Fibroblast of skin of right biceps (primary cell): Measurements from ENCODE around the gene NR5A2.
A peak's percentile ranks its signal among the peaks of the same experiment; 100 is the strongest.

Source experiments
- DNase-seq: peaks from one replicate; pipeline ENCODE4 v3.0.0-alpha.2; 2013

Gene NR5A2

GRCh38 chr1:200036619-200037270, 9.2 kb downstream of the NR5A2 start:
- no peak for DNase-seq

GRCh38 chr1:200037501-200037900, 10.0 kb downstream of the NR5A2 start:
- no peak for DNase-seq

GRCh38 chr1:200037904-200038303, 10.4 kb downstream of the NR5A2 start:
- no peak for DNase-seq

- DNase-seq = no peak
Observed at GRCh38 chr1:200038325-200038980, 10.9 kb downstream of the NR5A2 start.

GRCh38 chr1:200038981-200039848, 11.7 kb downstream of the NR5A2 start:
- DNase-seq = peak; percentile 27

GRCh38 chr1:200039849-200040474, 12.5 kb downstream of the NR5A2 start:
- DNase-seq = no peak

- DNase-seq = no peak
Observed at GRCh38 chr1:200040481-200041138, 13.1 kb downstream of the NR5A2 start.

- DNase-seq = no peak
Observed at GRCh38 chr1:200041337-200042118, 14.0 kb downstream of the NR5A2 start.

- DNase-seq = no peak
Observed at GRCh38 chr1:200042119-200042551, 14.6 kb downstream of the NR5A2 start.

GRCh38 chr1:200042552-200043335, 15.2 kb downstream of the NR5A2 start:
- DNase-seq = no peak

- no peak for DNase-seq
Observed at GRCh38 chr1:200043336-200043668, 15.8 kb downstream of the NR5A2 start.

- no peak for DNase-seq
Observed at GRCh38 chr1:200046115-200046514, 18.6 kb downstream of the NR5A2 start.

GRCh38 chr1:200048244-200048643, 20.7 kb downstream of the NR5A2 start:
- no peak for DNase-seq

GRCh38 chr1:200049810-200050209, 22.3 kb downstream of the NR5A2 start:
- no peak for DNase-seq

- DNase-seq = no peak
Observed at GRCh38 chr1:200051620-200052019, 24.1 kb downstream of the NR5A2 start.

GRCh38 chr1:200053091-200053490, 25.6 kb downstream of the NR5A2 start:
- no peak for DNase-seq

GRCh38 chr1:200053646-200054045, 26.1 kb downstream of the NR5A2 start:
- no peak for DNase-seq

- DNase-seq = no peak
Observed at GRCh38 chr1:200058341-200058740, 30.8 kb downstream of the NR5A2 start.

GRCh38 chr1:200062143-200062542, 34.6 kb downstream of the NR5A2 start:
- DNase-seq = no peak

- no peak for DNase-seq
Observed at GRCh38 chr1:200072636-200073285, 45.3 kb downstream of the NR5A2 start.

- no peak for DNase-seq
Observed at GRCh38 chr1:200073286-200073637, 45.8 kb downstream of the NR5A2 start.
